Posterior vena cava (tissue), 2 donors: Measurements from ENCODE around the gene CGGBP1. TPM values are rescaled to one million over a fixed set of nuclear protein-coding genes. Genes with fewer than 3 reads are reported as not detected.

Experiments used
- total RNA-seq, 2 donors: library from RNA; stranded (reverse); fragmentation: NEBNext Ultra II Directional; extraction: Animal tissue kit (Norgen Biotek cat#: 25700); gene quantifications; one replicate each; pipeline ENCODE4 v1.2.1, GENCODE V29; 2021
- donor health status: DM: yes; HTN: yes; CAD: no.
- donor health status: DM: yes; HTN: yes; CAD: no.

CGGBP1 gene
- total RNA-seq, 2 donors from 2014 or later, result 52.7 to 58.4 TPM

Other genes starting within 250 kb of the CGGBP1 start
- gene ZNF654, start 250 bp upstream of the CGGBP1 start, total RNA-seq, result 10 to 100 TPM; 20.1 to 20.2 TPM
- 10 to 100 TPM; 19.8 to 22.9 TPM for gene C3orf38, start 91.0 kb upstream of the CGGBP1 start, total RNA-seq